HCEC 1CT (cell line): ENCODE measurements around the gene OR10G4.
A peak's percentile ranks its signal among the peaks of the same experiment; 100 is the strongest.
"Not testable (repeated sequence)": the region's sequence is repeated elsewhere in the genome, so short reads cannot be mapped to it uniquely, and the experiment has no call there.

Experiments
- DNase-seq: peaks from one replicate; pipeline ENCODE4 v3.0.0-alpha.2; 2017

OR10G4 gene, protein sequence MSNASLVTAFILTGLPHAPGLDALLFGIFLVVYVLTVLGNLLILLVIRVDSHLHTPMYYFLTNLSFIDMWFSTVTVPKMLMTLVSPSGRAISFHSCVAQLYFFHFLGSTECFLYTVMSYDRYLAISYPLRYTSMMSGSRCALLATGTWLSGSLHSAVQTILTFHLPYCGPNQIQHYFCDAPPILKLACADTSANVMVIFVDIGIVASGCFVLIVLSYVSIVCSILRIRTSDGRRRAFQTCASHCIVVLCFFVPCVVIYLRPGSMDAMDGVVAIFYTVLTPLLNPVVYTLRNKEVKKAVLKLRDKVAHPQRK

DNA sequence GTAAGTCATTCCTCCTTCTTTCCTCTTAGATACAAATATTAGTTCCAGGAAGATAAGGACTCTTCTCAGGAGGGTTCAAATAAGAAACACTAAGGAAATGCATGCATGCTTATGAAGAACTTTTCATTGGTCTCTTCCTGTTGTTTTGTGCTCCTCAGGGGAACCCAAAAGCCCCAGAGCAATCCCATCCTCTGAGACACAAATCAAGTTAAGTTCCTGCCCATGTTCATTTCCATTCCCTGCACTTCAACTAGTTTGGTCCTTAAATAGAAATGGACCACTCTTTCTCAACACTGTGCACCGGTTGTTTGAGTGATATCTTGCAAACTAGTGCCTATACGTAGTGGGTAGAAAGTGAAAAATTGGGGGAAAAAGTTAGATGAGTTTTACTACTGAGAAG lies at the start of gene OR10G4:
Gene OR10G4, plus strand, starts transcription at position 301 of the 400 bp plus-strand sequence. CDS start 2,578 bp downstream, outside the sequence.
- DNase-seq: no peak

DNA sequence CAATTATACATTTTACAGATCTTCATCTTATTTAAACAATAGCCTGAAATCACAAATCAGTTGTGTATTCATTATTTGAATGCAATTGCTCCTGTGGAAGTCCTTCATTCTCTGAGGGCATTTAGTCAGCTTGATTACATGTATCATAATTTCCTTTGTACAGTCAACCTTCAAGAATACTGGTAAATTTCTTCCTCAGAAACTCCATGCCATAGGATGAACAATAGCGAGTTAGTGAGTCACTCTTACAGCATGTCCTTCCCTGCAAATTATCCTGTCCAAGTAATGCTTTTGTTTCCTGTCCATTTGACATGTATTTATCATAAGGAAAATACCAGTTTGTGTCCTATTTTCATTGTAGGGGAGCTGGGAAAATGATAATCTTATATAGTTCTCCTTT lies 39.0 kb upstream of the OR10G4 start:
- DNase-seq: peak; percentile 85

DNA sequence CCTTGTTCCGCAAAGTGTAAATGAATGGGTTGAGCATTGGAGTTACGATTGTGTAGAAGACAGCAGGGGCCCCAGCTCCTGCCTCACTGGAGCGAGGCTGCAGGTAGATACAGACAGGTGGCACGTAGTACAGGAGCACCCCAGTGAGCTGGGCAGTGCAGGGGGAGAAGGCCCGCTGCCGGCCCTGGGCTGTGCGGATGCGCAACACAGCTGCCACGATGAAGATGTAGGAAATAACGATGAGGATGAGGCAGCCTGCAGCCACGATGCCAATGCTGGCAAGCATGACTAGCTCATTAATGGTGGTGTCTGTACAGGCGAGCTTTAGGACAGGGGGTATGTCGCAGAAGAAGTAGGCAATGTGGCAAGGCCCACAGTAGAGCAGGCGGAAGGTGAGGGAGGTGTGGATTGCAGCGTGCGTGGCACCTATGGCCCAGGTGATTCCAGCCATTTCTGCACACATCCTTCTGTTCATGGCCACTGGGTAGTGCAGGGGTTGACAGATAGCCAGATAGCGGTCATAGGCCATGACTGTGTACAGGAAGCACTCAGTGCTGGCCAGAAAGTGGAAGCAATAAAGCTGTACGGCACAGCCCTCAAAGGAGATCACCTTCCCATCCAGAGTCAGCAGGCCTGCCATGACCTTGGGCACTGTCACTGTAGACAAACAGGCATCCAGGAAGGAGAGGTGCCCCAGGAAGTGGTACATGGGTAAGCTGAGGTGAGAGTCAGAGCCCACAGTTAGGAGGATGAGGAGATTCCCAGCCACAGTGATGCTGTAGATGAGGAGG lies 35.8 kb upstream of the OR10G4 start:
- DNase-seq: no peak

DNA sequence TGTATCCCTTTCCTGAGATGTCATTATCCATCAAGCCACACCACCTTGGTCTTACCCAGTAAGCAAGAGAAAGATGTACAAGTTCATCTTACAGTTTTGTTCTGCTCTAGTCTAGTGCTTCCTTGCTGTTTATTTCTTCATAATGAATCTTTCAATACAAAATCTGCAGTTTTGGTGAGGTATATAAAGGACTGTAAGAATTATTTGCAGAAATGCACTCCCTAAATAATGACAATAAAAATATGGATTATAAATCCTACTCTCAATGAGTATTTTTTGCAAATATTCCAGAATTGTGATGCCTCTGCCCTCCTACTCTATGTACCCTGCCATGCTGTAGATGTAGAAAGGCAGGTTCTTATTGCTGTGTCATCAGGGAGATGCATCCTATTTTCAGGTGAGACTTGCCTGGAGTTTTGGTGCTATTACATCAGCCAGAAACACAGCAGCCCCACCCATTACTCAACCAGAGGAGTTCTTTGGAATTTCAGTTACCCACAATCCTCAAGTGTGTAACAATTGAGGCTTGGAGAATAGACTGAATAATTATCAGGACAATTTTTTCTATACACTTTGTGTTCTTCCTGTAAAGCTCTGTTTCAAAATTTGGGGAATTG lies 35.0 kb upstream of the OR10G4 start, which contains the start of gene OR10S1:
Gene OR10S1, minus strand, starts transcription at position 51 of the 617 bp plus-strand sequence. CDS start 117 bp downstream, outside the sequence.
- DNase-seq: no peak

DNA sequence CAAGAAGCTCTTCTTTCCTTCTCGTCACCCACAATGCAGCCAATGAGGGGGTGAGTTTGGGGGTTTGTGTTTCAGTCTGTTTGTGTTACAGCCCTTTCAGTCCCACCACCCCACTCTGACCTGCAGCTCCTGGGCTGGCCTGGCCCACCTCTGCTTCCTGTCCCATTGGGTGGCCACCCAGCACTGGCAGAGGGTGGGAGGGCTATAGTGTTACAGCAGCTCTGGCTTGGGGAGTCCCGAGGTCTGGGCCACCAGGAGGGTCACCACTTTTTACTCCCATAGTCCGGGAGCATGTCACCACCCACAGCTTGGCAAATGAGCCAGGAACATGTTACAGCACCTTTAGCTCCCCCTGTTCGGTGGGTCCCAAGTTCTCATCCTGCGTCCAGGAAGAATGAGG lies 33.5 kb upstream of the OR10G4 start:
- DNase-seq: no peak

DNA sequence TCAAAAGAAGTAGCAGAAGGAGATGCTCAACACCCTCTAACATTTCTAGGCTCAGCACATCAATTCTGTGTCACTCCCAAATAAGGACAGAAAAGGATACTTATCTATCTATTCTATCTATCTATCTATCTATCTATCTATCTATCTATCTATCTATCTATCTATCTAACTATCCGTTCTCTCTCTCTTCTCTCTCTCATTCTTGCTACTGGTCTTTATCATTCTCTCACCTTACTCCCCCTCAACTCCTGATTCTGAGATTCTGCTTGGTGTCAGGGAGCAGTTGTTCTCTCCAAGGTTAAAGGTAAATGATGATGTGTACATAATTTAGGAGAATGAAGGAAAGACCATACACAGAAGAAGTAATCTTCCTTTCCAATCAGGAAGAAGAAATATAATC lies 17.7 kb upstream of the OR10G4 start, which contains the start of gene OR10G6:
Gene OR10G6, minus strand, starts transcription at position 43 of the 400 bp plus-strand sequence. Its CDS starts 0 bp downstream, at position 43.
- DNase-seq: no peak

DNA sequence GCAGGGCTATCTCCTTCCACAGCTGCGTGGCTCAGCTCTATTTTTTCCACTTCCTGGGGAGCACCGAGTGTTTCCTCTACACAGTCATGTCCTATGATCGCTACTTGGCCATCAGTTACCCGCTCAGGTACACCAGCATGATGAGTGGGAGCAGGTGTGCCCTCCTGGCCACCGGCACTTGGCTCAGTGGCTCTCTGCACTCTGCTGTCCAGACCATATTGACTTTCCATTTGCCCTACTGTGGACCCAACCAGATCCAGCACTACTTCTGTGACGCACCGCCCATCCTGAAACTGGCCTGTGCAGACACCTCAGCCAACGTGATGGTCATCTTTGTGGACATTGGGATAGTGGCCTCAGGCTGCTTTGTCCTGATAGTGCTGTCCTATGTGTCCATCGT lies 3.0 kb downstream of the OR10G4 start:
- not testable (repeated sequence) for DNase-seq

DNA sequence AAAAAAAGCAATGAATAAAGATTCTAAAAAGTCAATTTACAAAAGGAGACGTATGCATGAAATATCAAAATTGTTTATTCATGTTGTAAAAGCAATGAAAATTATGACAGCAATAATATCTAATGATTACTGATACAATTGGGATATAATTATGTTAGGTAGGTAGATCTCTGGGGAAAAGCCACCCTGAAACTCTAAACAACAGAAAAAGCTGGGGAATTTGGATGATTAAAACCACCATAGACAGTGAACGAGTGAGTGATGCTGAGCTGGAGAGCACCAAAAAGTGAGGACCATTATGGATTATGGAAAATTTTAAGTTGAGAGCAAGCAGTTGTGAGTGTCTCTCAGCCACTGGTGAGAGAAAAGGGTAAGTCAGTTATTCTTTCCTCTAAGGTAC lies 13.7 kb downstream of the OR10G4 start, which contains the start of gene OR10G8:
Gene OR10G8, plus strand, starts transcription at position 301 of the 400 bp plus-strand sequence. CDS start 2,825 bp downstream, outside the sequence.
- DNase-seq: no peak

DNA sequence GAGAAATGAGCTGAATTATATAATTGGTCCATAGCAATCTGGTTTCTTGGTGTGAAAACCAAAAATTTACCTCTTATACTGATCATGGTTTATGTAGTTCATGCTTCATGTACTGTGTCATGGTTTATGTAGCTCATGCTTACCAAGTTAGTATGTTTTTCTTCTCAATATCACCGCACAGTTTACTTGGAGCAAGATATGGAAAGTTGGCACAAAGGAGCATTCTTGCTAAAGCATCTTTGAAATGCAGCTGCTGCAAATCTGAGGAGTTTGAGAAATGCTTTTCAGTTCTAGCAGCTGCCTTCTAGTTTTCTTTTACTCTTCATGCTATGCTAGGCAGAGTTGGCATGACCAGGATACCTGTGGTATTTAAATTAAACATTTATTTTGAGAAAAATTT lies 23.9 kb downstream of the OR10G4 start:
- no peak for DNase-seq

DNA sequence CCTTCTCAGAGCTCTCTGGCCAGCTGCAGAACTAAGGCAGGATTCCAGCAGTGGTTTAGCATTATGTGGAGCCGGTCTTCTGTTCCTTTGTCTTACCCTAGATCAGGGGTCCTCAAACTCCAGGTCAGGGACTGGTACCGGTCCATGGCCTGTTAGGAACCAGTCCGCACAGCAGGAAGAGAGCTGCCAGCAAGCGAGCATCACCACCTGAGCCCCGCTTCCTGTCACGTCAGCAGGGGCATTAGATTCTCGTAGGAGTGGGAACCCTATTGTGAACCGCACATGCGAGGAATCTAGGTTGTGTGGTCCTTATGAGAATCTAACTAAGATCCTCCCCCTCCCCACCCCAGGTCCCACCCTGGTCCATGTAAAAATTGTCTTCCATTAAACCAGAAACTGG lies 26.8 kb downstream of the OR10G4 start:
- DNase-seq: no peak

DNA sequence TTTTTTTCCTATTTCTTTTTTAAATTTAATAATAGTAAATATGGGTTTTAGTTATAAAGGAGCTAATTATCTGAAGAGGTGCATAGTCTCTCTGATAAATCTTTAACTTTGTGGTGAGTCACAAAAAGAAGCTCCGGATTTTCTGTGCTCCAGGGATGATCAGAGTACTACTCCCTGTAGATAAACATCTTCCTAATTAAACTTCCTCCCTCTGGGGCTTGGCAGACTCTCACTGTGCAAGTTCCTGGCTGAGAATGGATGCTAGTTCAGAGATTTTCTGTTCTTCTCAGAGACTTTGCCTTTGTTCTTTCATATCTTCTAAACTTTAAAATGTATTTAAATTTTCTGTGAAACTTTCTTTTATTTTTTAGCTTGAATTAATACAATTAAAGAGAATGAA lies 28.5 kb downstream of the OR10G4 start, which contains the start of gene OR10G7:
Gene OR10G7, minus strand, starts transcription at position 72 of the 400 bp plus-strand sequence. CDS start 2,324 bp downstream, outside the sequence.
- DNase-seq: no peak

DNA sequence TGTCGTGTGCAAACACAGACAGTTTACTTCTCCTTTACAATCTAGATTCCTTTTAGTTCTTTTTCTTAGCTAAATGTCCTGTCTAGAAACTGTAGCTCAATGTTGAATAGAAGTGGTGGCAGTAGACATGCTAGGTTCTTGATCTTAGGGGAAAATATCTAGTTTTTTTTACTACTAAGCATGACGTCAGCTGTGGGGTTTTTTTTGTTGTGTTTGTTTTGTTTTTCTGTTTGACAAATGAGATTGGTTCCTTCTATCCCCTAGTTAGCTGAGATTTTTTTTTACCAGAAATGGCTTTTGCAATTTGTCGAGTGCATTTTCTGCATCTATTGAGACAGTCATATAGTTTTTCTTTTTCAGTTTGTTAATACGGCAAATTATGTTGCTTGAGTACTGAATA lies 30.6 kb downstream of the OR10G4 start:
- no peak for DNase-seq

DNA sequence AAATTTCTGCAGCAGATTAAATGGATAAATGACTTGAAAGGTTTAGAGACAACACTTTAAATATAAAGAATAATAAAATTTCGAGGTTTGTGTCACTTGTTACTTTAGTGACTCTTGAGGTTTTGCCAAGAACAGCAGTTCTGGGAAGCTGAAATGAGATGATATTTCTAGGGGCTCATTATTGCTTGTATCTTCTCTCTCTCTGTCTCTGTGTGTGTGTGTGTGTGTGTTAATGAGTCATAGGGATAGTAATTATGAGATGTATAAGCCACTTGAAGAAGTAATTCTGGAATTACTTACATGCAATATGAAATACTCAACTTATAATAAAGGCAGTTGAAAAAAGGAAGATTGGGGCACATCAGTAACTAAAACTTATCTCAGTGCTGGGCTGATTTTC lies 38.0 kb downstream of the OR10G4 start:
- no peak for DNase-seq

DNA sequence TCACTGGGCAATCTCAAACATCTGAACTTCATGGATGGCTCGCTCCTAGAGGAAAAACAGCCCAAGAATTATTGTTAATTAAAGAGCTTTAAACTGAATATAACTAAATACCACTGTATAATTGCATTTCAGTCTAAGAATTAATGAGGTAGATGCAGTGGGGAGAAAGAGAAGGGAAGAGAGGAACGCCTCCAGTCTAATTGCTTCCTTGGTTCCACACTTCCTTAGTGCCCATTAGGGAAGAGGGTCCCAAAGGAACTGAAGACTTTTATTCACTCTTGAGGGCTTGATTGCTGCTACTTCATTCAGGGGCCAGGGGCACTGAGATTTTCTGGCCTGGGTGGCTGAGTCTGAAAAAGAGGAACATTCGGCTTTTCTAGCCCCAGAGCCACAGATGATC lies 40.2 kb downstream of the OR10G4 start:
- DNase-seq: no peak
